Stimulated activated CD8-positive, alpha-beta memory T cell treated with anti-CD3 and anti-CD28 coated beads, Interleukin-15, amount 100 ng/mL, for 4 hours (primary cell): ENCODE results near the gene TTYH3.

Source experiments
- DNase-seq, 2 donors: peaks; one replicate each; pipeline ENCODE4 v3.0.0-alpha.2; 2020; ENCODE audit warnings: low read depth in 2 of 2

Gene TTYH3

GRCh38 chr7:2635148-2635668 is 3.4 kb downstream of the TTYH3 start:
- no peak for DNase-seq

- no peak for DNase-seq
These were observed 4.3 kb downstream of the TTYH3 start for GRCh38 chr7:2635810-2636701.

- DNase-seq: no peak
These were observed 5.3 kb downstream of the TTYH3 start for GRCh38 chr7:2637066-2637471.

- DNase-seq: no peak
These were observed 5.9 kb downstream of the TTYH3 start for GRCh38 chr7:2637505-2638223.

GRCh38 chr7:2638224-2638991 is 6.6 kb downstream of the TTYH3 start:
- no peak for DNase-seq

GRCh38 chr7:2639181-2639681 is 7.4 kb downstream of the TTYH3 start:
- DNase-seq: no peak

GRCh38 chr7:2639695-2640481 is 8.1 kb downstream of the TTYH3 start:
- no peak for DNase-seq

GRCh38 chr7:2640482-2640830 is 8.7 kb downstream of the TTYH3 start:
- DNase-seq: no peak

- no peak for DNase-seq
These were observed 9.1 kb downstream of the TTYH3 start for GRCh38 chr7:2640846-2641316.

GRCh38 chr7:2641406-2642393 is 9.9 kb downstream of the TTYH3 start:
- DNase-seq: no peak

GRCh38 chr7:2643386-2644219 is 11.8 kb downstream of the TTYH3 start:
- DNase-seq: no peak

GRCh38 chr7:2644220-2644561 is 12.4 kb downstream of the TTYH3 start:
- DNase-seq: no peak

GRCh38 chr7:2644562-2645273 is 12.9 kb downstream of the TTYH3 start:
- no peak for DNase-seq

GRCh38 chr7:2645274-2645868 is 13.6 kb downstream of the TTYH3 start:
- DNase-seq: peak in 1 of 2 donors; percentile 16

GRCh38 chr7:2646336-2646679 is 14.5 kb downstream of the TTYH3 start:
- no peak for DNase-seq

- no peak for DNase-seq
These were observed 15.1 kb downstream of the TTYH3 start for GRCh38 chr7:2646680-2647571.

- DNase-seq: no peak
These were observed 15.9 kb downstream of the TTYH3 start for GRCh38 chr7:2647594-2648172.
